PC-3 (cell line): ENCODE data around the gene GAD1.

Source experiments
- EZH2 ChIP-seq: fragments of 300-600 bp; sonication (generic); IDR thresholded peaks from one replicate; pipeline ENCODE4 v1.6.1; 2017; ENCODE audit warnings: antibody characterized with exemption, mild to moderate bottlenecking, low read length; ENCODE audit not compliant: unreplicated experiment
- TF ChIP-seq, protein P1 (sequence below): fragments of 300-600 bp; sonication (generic); conservative IDR thresholded peaks from 2 replicates; pipeline ENCODE4 v1.5.1; 2017; ENCODE audit warnings: antibody characterized with exemption, low read depth, mild to moderate bottlenecking, low read length

DNA sequence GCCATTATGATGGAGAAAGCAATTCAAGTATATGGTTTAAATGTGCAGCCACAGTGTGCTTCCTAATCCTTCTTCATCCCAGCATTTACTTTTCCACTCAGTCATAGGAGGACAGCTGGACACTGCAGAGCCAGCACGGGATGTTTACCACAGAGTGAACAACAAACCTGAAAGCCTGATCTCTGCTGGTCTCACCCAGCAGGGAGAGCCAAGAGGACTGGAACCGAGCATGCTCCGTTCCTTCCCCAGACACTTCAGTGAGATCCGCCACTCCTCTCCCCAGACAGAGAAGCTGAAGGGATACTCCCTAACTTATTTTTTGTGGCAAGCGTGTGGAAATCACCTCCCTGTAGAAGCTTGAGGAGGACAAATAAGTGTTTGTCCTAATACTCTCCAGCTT is 89.2 kb downstream of the GAD1 start:
- TF ChIP-seq, protein P1, sequence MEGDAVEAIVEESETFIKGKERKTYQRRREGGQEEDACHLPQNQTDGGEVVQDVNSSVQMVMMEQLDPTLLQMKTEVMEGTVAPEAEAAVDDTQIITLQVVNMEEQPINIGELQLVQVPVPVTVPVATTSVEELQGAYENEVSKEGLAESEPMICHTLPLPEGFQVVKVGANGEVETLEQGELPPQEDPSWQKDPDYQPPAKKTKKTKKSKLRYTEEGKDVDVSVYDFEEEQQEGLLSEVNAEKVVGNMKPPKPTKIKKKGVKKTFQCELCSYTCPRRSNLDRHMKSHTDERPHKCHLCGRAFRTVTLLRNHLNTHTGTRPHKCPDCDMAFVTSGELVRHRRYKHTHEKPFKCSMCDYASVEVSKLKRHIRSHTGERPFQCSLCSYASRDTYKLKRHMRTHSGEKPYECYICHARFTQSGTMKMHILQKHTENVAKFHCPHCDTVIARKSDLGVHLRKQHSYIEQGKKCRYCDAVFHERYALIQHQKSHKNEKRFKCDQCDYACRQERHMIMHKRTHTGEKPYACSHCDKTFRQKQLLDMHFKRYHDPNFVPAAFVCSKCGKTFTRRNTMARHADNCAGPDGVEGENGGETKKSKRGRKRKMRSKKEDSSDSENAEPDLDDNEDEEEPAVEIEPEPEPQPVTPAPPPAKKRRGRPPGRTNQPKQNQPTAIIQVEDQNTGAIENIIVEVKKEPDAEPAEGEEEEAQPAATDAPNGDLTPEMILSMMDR: no peak
- TF ChIP-seq EZH2: no peak
